GM12875 (cell line): ENCODE data around the gene DDR2.

Experiments
- H3K4me3 ChIP-seq: one replicate; pipeline ENCODE4 v1.5.1; 2011; ENCODE audit warnings: low read depth, low read length, control low read depth
- TF ChIP-seq, protein P1 (sequence below): IDR thresholded peaks from 2 replicates; pipeline ENCODE4 v1.5.1; 2011; ENCODE audit warnings: low read depth, mild to moderate bottlenecking, control low read depth, inconsistent platforms, low read length, moderate library complexity, borderline replicate concordance; ENCODE audit not compliant: insufficient read depth

DDR2 gene

DNA sequence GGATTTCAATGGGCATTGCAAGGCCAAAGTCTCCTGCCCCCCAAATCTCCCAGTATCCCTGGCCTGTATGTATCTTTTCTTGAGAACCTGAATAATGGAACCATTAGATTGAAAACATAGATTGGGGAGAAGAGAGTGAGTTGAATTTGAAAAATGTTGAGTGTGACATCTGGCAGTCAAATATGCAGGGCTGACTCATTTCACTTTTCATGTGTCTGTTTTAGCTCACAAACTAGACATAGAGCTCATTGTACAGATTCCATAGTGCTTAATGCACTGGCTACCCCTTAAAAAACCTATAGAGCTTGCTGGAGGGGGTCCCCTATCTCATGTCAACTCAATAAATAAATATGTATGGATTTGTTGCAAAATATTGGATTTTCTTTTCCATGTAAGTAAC lies 30.8 kb downstream of the DDR2 start:
- no peak overlapping the region for H3K4me3 ChIP-seq
- TF ChIP-seq, protein P1, sequence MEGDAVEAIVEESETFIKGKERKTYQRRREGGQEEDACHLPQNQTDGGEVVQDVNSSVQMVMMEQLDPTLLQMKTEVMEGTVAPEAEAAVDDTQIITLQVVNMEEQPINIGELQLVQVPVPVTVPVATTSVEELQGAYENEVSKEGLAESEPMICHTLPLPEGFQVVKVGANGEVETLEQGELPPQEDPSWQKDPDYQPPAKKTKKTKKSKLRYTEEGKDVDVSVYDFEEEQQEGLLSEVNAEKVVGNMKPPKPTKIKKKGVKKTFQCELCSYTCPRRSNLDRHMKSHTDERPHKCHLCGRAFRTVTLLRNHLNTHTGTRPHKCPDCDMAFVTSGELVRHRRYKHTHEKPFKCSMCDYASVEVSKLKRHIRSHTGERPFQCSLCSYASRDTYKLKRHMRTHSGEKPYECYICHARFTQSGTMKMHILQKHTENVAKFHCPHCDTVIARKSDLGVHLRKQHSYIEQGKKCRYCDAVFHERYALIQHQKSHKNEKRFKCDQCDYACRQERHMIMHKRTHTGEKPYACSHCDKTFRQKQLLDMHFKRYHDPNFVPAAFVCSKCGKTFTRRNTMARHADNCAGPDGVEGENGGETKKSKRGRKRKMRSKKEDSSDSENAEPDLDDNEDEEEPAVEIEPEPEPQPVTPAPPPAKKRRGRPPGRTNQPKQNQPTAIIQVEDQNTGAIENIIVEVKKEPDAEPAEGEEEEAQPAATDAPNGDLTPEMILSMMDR = no peak

DNA sequence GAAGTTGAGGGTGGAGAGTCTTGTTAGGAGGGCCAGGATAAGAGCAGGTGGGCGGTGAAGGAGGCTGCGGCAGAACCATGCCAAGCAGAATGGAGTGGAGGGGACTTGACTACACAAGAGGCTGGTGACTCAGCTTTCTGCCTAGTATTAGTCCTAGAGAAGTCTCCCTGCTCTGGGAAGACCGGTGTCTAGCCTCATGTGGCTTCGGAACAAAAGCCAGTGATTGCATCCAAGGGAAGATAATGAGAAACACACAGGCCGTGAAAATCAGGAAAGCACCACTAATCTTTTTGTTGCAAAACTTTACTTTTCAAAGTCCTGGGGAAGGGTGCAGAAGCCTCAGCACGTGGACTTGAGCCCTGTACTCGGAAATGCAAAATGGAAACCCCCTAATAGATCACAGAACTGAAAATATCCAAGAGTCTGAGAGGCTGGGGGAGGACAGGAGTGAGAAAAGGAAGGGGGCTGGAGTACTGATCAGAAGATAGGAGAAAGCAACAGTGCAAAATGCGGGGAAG lies 31.4 kb downstream of the DDR2 start:
- H3K4me3 ChIP-seq = no peak overlapping the region
- TF ChIP-seq, protein P1 = no peak

DNA sequence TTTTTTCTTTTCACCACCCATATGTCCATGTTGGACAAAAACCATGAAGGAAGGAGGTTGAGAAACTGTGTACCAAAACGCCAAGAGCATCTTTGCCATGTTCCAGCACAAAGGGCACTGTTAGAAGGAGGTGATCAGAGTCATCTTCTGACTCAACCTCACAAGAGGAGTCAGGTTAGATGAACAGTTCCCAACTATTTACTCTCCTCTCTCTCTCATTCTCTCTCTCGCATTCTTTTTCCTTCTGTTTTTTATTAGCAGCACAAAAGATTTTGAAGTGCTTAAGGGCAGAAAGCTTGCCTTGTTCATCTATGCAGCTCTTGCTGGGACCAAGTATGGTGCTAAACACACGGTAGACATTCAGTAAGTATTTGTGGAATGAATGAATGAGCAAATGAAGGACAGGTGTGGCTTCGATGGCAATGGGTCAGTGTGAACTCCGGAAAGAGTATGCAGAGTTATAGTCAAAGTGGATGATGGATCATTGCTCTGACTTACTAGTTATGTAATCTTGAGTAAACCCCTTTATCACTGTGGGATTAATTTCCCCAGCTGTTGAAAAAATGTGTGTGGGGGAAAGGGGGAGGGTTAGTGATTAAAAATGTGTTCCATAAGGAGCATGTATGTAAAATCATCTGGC lies 33.9 kb downstream of the DDR2 start:
- no peak overlapping the region for H3K4me3 ChIP-seq

DNA sequence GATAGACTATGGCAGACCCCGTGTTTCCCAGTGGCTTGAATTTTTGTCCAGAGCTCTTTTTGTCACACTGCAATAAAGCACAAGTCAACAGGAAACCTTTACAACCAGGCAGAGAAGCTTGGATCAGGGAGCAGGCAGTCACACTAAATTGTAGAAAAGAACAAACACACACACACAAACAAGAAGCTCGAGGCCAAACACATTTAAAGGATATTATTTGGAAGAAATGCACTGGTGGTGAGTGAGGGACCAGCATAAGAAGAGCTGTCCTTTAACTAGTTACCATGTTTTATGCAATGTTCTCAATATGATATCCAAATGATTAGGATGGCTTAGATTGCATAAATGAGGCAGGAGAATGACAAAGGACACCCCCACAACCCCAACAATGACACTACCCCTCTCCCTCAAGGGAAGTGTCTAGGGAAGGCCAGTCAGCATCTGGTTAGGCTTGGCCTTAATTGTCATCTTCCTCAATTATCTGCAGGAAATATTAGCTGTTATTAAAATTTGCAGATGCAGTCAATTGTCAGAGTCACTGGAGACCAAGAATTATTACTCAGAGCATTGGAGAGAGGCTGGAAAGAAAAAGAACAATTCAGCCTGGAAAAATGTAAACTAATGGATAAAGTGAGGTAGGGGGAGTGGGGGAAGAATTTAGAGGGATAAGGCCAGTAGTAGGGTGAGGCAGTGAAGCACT lies 35.3 kb downstream of the DDR2 start:
- TF ChIP-seq, protein P1 = no peak
- no peak overlapping the region for H3K4me3 ChIP-seq

More for the DNA sequence above, 33.9 kb downstream of the DDR2 start:
- TF ChIP-seq, protein P1 = no peak

GRCh38 chr1:162670928-162671663 lies 38.8 kb downstream of the DDR2 start:
- TF ChIP-seq, protein P1 = no peak
- no peak overlapping the region for H3K4me3 ChIP-seq

GRCh38 chr1:162671664-162672410 lies 39.6 kb downstream of the DDR2 start:
- TF ChIP-seq, protein P1 = no peak
- H3K4me3 ChIP-seq = no peak overlapping the region
